Rectal smooth muscle tissue (tissue), 1 donor: Measurements from ENCODE around the gene PBX3.

Experiments used
- H3K27ac ChIP-seq: one replicate; pipeline ENCODE4 v1.7.0; 2013; ENCODE audit warnings: low read depth, low read length, inconsistent platforms
- H3K27me3 ChIP-seq: one replicate; pipeline ENCODE4 v1.7.0; 2013; ENCODE audit warnings: low read length; ENCODE audit not compliant: control insufficient read depth, insufficient read depth
- H3K36me3 ChIP-seq: one replicate; pipeline ENCODE4 v1.7.0; 2013; ENCODE audit warnings: low read length; ENCODE audit not compliant: control insufficient read depth, insufficient read depth
- H3K4me1 ChIP-seq: one replicate; pipeline ENCODE4 v1.7.0; 2013; ENCODE audit warnings: low read length; ENCODE audit not compliant: control insufficient read depth, insufficient read depth
- H3K4me3 ChIP-seq: one replicate; pipeline ENCODE4 v1.7.0; 2013; ENCODE audit warnings: low read length
- H3K9ac ChIP-seq: one replicate; pipeline ENCODE4 v1.7.0; 2013; ENCODE audit warnings: low read length

The PBX3 gene

DNA sequence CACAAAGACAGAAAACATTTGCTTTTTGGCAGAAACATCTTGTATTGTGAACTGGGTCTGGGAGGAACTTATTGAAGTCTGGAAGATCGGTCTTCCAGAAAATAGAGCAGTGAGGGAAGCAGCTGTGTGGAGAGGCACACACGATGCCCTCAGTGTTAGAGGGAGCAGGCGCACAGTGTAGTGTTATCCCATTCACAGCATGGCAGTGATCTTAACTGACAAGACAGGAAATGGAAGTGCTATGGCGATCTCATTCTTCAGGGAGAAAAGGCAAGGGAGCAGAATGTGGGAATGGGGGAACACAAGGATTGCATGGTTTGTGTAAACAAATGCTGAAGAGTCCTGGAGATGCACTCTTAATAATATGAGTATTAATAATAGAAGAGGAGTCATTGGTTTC, 161.0 kb downstream of the PBX3 start:
- Histone ChIP-seq H3K9ac (no peak overlapping the region), H3K4me1 (peaks cover 24% of the 10 kb centered on the region), H3K36me3 (no peaks in the 10 kb centered on the region), H3K27ac (no peak overlapping the region), H3K27me3 (no peaks in the 10 kb centered on the region), H3K4me3 (no peak overlapping the region)

DNA sequence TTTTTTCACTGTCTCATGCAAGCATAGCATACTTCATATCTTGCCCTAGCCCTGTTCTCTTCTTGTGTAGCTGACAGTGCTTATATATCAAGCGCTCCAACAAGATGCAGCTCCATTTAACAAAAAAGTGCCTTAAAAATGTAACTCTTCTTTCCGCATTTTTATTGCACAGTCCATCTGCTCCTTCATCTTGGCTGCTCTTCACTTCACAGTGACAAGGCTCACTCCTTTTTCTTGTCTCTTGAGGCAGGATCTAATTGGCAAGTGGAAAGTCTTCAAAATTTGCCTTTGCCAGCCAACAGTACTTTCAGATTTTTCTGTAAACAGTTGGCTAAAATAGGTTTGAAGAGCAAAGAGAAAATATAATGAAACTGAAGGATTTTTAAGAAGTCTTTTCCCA, 161.8 kb downstream of the PBX3 start:
- Histone ChIP-seq H3K4me1 (peaks cover 24% of the 10 kb centered on the region), H3K27ac (no peak overlapping the region), H3K4me3 (no peak overlapping the region), H3K36me3 (no peaks in the 10 kb centered on the region), H3K9ac (no peak overlapping the region), H3K27me3 (no peaks in the 10 kb centered on the region)

DNA sequence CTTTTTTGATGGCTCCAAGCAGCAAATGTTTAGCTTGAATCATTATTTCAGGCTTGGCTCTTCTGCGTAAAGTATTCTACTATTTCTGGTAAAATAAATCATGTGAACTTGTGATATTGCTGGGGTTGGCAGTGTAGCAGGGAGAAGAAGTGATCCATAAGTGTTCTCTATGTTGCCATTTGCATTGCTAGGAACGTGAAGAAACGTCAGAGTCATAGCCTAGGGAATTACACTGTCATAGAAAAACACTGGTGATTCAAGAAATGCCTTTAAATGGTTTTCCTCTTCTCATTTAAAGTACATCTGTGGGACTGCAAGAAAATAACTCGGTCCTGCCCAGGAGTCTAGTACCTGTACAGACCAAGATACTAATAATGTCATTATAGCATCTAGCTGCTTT, 162.3 kb downstream of the PBX3 start:
- Histone ChIP-seq H3K4me1 (peaks cover 24% of the 10 kb centered on the region), H3K36me3 (no peaks in the 10 kb centered on the region), H3K27ac (no peak overlapping the region), H3K9ac (no peak overlapping the region), H3K4me3 (no peak overlapping the region), H3K27me3 (no peaks in the 10 kb centered on the region)

DNA sequence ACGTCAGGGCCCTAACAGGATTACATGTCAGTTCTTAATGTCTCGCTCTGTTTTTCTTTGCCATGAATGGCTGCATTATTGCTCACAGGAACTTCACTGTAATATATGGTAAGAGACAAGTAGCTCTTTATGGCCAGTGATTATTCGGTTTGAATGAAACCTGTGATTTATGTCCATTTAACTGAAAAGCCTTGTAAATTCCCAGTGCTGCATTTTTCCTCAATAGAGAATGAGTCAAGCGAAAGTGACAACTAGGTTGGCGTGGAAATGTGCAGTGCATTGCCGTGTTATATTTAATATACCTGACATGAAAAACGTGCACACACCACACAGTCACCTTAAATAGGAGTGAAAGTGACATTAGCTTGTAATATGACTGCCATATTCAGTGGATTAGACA, 163.1 kb downstream of the PBX3 start:
- H3K4me1 ChIP-seq, result peaks cover 16% of the 10 kb centered on the region
- H3K4me3 ChIP-seq, result no peak overlapping the region
- no peak overlapping the region for H3K27ac ChIP-seq
- no peaks in the 10 kb centered on the region for H3K36me3 ChIP-seq
- no peak overlapping the region for H3K9ac ChIP-seq
- no peaks in the 10 kb centered on the region for H3K27me3 ChIP-seq

DNA sequence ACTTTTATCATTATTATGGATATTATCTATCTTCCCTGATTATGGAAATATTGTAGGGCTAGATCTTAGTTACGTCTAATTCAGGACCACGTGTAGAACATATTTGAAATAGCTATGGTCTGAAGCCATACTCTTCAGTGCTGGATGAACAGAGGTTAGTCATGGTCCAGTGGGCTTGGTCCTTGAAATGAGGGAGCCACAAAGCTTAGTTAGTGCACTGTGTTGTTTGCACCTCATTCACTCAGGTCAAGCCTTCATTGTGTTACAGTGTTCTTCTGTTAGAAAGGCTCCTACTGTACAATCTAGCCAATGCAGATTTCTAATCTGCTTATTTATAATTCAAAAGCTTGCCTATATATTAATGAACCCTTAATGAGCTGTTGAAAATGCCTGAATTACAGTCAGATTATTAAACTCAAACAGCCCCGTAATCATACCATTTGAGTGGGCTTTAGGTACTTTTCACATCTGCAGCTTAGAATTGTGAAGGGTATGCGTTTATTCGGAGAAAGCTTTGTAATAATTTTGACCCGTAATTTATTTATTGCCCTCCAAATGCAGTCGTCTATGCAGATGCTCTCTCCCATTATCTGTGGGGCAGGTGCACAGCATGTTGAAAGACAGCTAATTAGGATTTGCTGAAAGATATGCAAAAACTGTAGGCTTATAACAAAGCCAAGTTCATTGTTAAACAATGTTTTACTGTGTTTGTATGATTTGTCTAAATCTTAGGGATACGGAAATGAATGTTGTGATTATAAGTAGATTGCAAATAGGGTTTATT, 164.9 kb downstream of the PBX3 start:
- Histone ChIP-seq H3K36me3 (no peaks in the 10 kb centered on the region), H3K4me1 (peaks cover 10% of the 10 kb centered on the region), H3K4me3 (no peak overlapping the region), H3K27me3 (no peaks in the 10 kb centered on the region), H3K9ac (no peak overlapping the region), H3K27ac (no peak overlapping the region)

DNA sequence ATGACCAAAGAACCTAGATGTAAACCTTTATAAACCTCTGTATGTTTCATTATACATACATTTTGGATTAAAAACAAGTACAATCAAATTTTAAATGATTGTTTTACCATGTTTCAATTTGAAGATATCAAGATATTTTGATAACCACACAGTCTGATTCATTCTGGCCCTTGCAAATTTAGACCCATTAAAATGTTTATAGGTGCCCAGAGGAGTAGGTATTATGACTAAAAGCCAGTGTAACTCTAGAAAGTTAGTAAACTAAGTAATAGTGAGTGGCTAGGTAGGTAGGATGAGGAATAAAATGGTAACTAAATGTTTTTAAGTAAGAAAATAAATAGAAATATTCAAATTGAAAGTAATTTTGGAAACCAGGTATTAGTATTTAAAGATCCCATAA, 165.5 kb downstream of the PBX3 start:
- H3K4me1 ChIP-seq, result peaks cover 10% of the 10 kb centered on the region
- H3K27ac ChIP-seq, result no peak overlapping the region
- no peak overlapping the region for H3K4me3 ChIP-seq
- no peak overlapping the region for H3K9ac ChIP-seq
- H3K27me3 ChIP-seq, result no peaks in the 10 kb centered on the region
- H3K36me3 ChIP-seq, result no peaks in the 10 kb centered on the region

DNA sequence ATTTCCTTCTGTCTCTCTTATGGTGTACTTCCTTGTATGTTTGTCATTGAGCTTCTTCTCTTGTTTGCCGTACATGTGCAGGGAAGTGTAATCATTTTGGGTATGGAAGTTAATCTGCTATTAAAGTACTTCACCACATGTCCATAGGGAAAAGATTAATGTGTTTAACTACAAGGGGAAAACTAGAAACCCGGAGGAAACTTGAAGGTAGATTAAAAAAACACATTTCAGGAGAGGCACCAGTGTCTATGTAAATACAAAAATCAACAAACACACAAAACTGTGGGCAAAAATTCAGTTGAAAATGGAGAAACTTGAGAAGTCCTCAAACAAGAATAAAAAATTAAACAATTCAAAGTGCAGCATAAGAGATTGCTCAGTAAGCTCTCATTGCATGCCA, 166.4 kb downstream of the PBX3 start:
- Histone ChIP-seq H3K27me3 (no peaks in the 10 kb centered on the region), H3K36me3 (no peaks in the 10 kb centered on the region), H3K4me1 (peaks cover 8% of the 10 kb centered on the region), H3K27ac (no peak overlapping the region), H3K4me3 (no peak overlapping the region), H3K9ac (no peak overlapping the region)

DNA sequence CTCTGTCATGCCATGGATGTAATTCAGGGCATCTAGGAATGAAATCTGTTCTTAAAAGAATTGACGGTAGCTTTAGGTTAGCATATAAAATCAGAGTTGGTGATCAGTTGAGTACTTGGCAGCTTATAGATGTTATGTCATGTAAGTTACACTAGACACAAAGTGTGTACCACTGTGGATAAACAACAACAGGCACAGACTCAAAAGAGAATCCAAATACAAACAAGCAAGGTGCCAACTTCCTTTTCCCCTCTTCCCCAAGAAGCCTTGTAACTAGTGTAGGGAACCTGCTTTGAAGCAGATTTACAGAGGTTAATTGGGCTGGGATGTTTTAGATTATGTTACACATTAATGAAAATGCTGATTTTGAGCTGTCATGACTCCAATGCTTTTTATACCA, 167.2 kb downstream of the PBX3 start:
- H3K9ac ChIP-seq, result no peak overlapping the region

DNA sequence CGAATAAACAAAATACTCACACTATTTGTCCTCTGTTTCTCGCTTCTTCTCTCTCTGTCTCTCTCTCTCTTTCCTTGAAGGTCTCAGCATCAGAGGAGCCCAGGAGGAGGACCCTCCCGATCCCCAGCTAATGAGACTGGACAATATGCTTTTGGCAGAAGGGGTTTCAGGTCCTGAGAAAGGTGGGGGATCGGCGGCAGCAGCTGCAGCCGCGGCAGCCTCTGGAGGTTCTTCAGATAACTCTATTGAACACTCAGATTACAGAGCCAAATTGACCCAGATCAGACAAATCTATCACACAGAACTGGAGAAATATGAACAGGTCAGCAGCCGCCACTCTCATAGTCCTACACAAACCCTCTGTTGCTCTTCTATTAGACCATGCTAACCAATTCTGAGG, 168.4 kb downstream of the PBX3 start:
- Histone ChIP-seq H3K4me3 (no peak overlapping the region), H3K27ac (no peak overlapping the region), H3K27me3 (no peaks in the 10 kb centered on the region), H3K36me3 (no peaks in the 10 kb centered on the region), H3K9ac (no peak overlapping the region), H3K4me1 (no peaks in the 10 kb centered on the region)

More for the DNA sequence above, 167.2 kb downstream of the PBX3 start:
- H3K4me1 ChIP-seq, result peaks cover 6% of the 10 kb centered on the region
- H3K27me3 ChIP-seq, result no peaks in the 10 kb centered on the region
- H3K36me3 ChIP-seq, result no peaks in the 10 kb centered on the region
- no peak overlapping the region for H3K27ac ChIP-seq
- no peak overlapping the region for H3K4me3 ChIP-seq

DNA sequence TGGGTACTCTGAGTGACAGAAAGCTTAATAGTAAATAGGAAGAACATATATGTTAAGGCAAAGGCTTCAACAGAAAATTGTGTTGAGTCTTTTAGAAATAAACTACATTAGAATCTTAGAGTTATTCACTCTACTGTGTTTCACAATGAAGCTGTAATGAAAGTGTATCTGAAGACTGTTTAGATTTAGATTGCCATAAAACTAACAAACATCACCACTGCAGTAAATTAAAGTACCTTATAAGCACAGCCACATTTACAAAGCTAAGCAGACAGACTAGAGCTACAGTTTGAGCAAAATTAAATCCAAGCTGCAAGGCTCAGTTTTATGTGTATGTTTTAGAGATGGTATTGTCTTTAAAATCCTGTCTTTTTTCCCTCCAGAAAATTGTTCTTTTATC, 172.4 kb downstream of the PBX3 start:
- Histone ChIP-seq H3K9ac (no peak overlapping the region), H3K4me1 (no peaks in the 10 kb centered on the region), H3K27ac (no peak overlapping the region), H3K4me3 (no peak overlapping the region), H3K36me3 (no peaks in the 10 kb centered on the region), H3K27me3 (no peaks in the 10 kb centered on the region)

DNA sequence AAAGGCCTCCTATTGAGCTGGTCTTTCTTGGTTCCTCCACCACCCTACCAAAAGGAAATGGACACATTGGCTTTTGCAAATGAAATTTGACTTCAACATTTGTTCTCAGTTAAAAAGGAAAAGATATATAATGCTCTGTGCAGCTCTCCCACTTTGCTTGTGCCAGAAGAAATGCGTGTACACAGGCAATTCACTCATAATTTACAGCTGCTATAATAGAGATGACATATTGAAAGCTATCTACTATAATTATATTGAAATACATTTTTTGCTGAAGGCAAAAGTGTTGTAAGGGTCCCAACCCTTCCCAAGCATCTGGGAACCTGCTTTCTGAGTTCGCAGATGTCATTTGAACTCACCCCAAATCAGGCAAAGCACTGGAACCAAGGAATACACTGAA, 173.2 kb downstream of the PBX3 start:
- H3K27ac ChIP-seq, result no peak overlapping the region

DNA sequence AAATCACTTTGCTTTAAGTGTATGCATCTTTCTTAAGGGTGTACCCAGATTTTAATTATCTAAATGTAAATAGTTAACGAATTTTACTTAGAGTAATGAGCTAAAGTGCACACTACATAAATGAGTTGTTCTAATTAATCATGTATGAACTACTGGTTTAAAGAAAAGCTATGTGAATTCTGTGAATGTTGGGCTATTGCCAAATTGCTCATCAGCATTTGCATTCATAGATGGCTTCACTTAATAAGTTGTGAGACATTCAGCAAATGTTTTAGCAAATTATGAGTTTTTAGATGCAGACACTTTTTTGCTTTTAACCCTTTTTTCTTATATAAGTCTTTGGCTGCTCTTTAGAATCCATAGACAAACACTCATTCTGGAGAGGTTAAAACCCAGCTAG, 175.7 kb downstream of the PBX3 start:
- Histone ChIP-seq H3K27me3 (no peaks in the 10 kb centered on the region), H3K4me1 (no peaks in the 10 kb centered on the region), H3K36me3 (no peaks in the 10 kb centered on the region), H3K27ac (no peak overlapping the region), H3K9ac (no peak overlapping the region), H3K4me3 (no peak overlapping the region)

More for the DNA sequence above, 173.2 kb downstream of the PBX3 start:
- Histone ChIP-seq H3K27me3 (no peaks in the 10 kb centered on the region), H3K9ac (no peak overlapping the region), H3K4me3 (no peak overlapping the region), H3K4me1 (no peaks in the 10 kb centered on the region), H3K36me3 (no peaks in the 10 kb centered on the region)

DNA sequence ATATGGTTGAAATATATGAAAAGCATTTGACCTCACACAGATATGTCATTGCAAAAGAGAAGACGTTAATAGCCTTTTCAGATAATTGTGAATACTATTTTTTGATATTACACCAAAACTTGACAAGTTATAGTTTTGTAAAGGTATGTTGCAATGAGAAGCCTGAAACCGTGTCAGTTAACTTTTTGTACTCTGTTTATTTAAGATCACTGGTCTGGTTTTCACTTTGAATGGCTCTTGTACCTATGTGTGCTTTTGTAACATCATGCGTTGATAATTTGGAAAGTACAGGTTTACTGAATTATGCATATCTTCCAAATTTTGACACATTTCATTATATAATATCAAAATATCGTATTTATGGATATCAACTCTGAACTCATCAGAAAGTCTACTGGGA, 177.2 kb downstream of the PBX3 start:
- Histone ChIP-seq H3K9ac (no peak overlapping the region), H3K4me3 (no peak overlapping the region), H3K4me1 (no peaks in the 10 kb centered on the region), H3K36me3 (no peaks in the 10 kb centered on the region), H3K27ac (no peak overlapping the region), H3K27me3 (no peaks in the 10 kb centered on the region)
